HG03354 (cell line): Measurements from ENCODE around the gene CAMK4.
"Not testable (repeated sequence)": the region's sequence is repeated elsewhere in the genome, so short reads cannot be mapped to it uniquely, and the experiment has no call there.

Source experiments
- ATAC-seq: cut with Tn5 transposase; IDR thresholded peaks from one replicate; pipeline ENCODE4 v1.9.1; 2021; ENCODE audit warnings: mild to moderate bottlenecking; ENCODE audit not compliant: unreplicated experiment, poor library complexity, severe bottlenecking

CAMK4 gene

DNA sequence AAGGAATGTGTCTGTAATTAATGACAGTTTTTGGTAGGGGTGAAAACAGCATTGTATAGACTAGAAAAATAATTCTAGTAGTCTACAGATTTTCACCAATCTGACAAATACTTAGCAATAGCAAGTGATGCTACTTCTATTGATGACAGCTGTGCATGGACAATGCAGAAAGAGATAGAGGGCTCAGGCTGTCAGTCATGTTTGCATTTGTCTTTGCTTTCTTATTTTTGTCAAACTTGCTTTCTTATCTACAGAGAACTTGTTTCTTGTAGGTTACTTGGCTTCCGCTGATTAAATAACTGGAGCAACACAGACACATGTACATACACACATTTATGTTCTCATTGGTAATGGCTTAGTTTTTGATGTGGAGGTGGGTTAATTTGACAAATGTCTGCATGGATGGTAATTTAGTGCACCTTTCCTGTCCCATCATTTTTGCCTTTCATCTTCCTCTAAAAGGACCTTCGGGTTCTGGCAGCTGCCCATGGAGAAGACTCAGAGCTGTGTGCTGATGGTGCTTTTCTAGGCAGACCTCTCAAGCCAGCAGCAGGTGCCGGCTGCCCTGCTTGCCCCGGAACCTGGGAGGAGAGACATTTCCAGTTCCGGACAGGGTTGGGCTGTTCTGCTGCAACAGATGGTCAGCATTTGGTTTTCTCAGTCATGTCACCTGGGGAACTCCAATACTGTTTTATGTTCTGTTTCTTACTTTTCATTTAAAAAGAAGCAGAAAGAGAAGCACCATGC lies 28.8 kb downstream of the CAMK4 start:
- peak; percentile 75 for ATAC-seq

DNA sequence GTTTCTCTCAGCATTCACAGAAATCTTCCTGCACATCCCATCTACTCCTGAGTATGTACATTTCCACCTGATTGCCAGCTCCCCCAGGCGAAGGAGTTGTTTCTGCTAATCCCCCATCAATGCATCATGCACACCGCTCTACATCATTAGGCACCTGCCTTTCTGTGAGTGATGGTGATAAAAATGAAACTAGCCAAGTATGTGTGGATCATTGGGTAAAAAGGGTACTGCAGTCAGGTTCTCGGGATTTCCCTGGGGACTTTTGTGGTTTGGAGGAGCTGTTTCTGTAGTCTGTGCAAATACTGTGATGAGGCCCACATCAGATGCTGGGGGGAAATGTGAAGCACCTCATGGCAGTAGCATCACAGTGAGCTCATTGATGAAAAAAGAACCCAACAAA lies 30.4 kb downstream of the CAMK4 start:
- ATAC-seq, result peak; percentile 81

DNA sequence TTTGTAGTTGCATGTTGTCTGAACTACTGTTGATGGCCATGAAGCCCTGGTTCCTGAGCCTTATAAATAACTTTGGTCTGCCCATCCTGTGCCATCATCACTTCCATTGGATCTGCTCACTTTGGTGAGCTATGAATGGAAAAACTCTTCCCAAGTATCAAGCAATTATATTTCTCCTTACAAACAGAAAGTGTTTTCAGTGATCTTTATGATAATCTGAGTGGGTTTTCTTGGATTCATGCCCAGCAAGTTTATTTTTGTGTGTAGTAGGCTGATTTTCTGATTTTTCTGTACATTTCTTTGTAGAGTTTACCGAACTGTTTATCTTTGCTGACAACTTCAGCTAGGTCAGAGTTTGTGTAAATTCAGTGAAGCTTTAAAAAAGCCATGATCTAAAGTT lies 31.0 kb downstream of the CAMK4 start:
- peak; percentile 9 for ATAC-seq

DNA sequence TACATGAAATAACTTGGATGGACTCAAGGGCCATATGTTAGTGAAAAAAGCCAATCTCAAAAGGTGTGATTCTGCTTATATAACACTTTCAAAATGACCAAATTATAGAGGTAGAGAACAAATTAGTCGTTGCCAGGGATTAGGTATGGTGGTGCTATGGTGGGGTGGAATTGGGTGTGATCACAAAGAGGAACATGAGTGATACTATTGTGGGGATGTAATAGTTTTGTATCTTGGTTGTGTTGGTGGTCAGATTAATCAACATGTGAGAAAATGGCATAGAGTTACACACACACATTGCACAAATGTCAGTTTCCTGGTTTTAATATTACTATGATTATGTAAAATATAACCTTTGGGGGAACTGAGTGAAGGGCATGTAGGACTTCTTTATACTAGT lies 31.9 kb downstream of the CAMK4 start:
- ATAC-seq, result no peak

DNA sequence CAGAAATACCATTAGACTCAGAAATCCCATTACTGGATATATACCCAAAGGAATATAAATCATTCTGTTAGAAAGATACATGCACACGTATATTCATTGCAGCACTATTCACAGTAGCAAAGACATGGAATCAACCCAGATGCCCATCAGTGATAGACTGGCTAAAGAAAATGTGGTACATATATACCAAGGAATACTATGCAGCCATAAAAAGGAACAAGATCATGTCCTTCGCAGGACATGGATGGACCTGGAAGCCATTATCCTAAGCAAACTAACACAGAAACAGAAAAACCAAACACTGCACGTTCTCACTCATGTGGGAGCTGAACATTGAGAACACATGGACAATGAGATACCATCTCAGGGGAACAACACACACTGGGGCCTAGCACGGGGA lies 33.4 kb downstream of the CAMK4 start:
- not testable (repeated sequence) for ATAC-seq

DNA sequence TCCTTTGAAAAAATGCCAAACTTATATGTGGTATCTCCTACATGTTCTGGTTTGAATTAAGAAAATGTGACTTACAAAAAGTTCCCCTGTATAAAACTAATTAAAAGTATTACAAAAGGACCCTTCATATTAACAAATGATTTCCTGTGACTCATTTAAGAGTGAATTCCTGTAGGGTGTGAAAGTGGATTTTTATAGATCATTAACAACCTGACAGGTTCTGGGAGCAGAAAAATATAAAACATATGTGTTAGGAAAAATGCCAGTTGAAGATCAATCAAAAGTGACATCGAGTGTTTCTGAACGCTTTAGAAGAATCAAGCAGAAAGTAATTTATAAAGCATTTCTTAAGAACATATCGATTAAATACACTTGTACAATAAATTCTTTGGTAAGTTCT lies 35.5 kb downstream of the CAMK4 start:
- ATAC-seq, result no peak

DNA sequence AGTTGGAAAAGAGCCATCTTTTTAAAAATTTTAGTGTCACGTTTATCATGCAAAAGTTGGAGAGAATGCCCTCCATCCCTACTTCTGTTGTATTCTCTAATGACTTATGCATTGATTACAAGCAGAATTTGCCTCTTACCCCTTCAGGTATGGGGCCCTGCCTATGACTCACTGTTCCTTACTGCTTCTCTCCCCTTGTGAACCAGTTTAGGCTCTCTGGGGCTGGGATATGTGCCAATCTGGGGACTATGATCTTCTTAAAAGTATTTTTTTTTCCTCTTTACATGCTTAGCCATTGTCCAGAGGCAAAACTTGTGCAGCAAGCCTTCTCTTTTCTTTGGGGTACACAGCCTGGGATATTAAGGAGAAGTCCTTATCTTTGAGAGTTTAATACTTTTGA lies 37.4 kb downstream of the CAMK4 start:
- no peak for ATAC-seq

DNA sequence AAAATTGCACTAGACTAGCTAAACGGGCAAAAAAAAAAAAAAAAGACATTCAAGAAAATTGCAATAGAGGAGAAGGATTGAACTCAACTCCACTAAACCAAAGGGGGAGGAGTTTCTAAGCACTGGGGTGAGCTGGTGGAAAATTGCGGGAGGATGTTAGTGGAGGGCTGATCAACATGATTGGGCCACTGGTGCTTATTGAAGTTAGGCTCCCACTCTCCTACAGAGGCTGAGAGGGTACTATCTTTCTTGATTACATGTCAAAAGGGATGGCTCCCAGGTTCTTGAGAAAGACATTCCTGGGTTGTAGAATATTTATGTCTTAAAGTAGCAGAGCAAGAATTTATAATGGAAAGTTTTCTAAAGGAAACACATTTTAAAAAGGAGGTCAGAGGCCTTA lies 38.0 kb downstream of the CAMK4 start:
- ATAC-seq, result no peak

DNA sequence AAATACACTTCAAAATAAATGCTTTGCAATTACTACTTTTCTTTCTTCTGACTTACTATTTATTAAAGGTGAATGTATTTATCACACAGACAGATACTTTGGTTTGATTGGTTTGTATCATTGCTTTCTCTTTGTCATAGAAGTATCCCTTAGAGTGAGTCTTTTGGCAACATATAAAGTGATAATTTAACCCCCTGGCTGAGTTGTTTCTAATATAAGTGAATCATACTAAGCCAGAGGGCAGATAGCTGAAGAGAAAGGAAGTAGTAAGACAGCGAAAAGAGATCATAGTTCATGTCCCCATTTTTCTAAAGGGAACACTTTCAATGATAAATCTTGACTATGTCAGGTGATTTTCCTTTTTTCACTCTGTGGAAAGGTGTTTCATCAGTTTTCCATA lies 38.6 kb downstream of the CAMK4 start:
- no peak for ATAC-seq

DNA sequence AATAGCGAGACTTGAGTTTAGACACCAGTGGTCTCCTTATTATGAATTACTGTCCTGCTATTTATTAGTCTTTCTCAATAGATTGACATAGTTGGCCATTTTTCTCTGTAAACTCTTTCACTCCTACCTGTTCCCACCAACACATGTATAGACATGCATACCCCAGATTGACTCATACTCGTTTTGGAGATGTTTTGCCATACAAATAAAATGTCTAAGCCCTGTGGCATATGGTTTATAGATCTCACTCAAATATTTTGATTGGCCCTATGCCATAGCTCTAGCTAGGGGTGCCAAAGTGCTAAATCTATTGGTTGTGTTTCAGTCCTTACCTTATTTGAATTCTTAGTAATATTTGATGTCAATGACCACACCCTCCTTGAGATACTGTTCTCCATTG lies 42.3 kb downstream of the CAMK4 start:
- no peak for ATAC-seq

DNA sequence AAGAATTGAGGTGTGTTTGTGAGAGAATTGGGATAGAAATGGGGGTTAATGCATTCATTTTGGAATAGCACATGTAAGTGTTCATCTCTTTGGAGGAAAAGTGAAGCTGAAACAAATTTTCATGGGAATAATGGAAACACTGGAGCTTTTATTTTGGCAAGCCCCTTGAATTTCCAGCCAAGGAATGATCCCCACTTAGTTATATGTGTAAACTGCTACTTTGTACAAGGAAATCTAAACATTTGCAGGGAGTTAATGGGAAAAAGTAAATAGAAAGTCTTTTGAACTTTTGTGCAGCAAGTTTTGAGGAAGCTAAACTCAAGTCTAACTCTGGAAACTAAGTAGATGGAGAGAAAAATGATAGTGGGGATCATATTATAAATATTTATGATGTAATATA lies 44.1 kb downstream of the CAMK4 start:
- no peak for ATAC-seq

DNA sequence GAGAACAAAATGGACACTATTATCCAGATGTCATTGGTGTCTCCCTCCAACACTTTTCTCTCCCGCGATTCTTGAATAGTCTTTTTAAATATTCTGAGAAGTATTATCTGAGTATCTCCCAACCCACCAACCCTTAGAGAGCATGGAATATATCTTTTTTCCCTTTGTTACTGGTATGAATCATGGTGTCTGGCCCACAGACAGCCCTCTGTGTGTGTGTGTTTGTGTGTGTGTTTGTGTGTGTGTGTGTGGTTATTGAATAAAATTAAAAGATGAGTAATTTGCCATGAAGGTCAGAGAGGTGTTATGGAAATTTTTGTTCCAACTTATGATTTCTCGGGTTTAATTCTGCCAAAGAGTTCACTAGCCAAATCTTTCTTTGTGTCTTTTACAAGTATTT lies 47.7 kb downstream of the CAMK4 start:
- no peak for ATAC-seq

DNA sequence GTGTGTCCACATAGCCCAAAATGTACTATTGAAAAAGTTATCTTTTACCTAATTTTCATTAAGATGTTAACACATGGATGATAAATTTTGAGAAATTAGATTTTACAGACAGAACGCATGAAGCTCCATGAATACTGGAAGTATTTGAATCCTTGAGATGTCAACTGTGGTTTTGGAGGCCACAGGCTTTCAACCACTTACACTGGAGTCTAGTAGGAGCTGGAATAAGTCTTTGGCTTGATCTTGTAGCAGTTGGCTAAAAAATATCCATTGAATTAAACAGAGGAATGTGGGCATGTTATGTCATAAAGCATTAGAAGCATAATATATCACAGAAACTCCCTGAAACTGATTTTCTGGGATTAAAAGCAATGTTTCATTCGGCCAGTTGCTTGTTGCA lies 52.9 kb downstream of the CAMK4 start:
- no peak for ATAC-seq

DNA sequence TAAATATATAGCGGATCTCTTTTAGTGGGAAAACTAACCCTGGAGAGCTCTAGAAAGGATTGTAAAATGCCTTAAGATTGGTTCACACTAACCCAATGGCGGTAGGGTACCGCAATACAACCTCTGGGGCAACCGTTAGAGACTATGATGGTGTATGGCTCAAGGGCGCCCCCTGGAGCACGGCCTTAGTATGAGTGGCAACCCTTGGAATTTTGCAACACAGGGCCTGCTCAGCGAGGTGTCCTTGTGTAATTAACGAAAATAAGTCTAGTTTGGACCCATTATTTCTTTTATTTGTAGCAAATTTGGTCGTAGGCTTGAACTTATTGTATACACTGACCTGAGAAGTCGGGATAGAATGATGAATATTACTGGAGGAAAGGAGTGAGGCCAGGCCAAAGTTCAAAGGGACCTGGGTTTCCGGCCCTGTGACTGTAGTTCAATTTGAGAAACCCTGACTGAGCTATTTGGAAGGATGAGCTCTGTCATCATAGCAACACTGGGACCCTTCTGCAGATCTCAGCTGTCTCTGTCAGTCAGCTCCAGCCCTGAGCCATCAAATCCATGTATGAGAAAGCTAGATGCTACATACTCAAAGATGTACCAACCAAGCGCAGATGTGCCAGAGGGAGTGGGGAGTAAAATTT lies 54.8 kb downstream of the CAMK4 start:
- peak; percentile 96 for ATAC-seq

DNA sequence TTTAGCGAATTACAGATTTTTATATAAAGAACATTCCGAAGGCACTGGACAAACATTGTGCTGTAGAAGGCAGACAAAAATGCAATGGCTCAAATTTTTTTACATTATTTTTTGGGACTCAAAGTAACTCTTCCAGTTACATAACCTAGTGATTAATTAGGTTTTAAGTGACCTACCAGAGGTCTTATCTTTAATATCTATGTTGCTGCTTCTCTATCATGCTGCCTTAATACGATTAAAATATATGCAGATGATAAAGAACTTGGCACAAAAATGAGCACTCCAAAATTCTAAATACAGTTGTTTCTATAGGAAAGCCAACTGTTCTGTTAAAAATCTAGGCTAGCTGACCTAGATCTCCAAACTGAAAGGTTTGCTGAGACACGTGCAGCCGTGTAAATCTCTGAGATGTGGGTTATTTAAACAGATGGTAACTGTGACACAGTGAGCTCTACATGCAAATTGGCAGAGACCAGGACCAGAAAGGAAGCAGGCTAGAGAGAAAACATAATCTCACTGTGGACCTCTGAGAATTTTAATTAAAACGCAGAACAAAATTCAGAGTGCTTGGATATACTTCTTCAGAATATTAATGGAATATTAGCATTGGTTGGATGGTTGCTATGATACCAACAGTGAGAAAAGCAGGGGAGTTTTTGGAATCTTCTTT lies 56.2 kb downstream of the CAMK4 start:
- peak; percentile 58 for ATAC-seq

DNA sequence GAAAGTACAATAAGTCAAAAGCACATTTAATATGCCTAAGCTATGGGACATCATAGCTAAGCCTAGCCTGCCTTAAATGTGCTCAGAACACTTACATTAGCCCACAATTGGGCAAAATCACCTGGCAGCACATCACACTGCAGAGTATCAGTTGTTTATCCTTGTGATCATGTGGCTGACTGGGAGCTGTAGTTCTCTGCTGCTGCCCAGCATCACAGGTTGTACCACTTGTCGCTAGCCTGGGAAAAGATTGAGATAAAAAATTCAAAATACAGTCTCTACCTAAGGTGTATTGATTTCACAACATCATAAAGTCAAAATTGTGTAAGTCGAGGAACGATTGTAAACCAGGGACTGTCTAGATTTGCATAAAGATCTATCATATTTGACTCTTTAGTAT lies 58.6 kb downstream of the CAMK4 start:
- ATAC-seq, result no peak

DNA sequence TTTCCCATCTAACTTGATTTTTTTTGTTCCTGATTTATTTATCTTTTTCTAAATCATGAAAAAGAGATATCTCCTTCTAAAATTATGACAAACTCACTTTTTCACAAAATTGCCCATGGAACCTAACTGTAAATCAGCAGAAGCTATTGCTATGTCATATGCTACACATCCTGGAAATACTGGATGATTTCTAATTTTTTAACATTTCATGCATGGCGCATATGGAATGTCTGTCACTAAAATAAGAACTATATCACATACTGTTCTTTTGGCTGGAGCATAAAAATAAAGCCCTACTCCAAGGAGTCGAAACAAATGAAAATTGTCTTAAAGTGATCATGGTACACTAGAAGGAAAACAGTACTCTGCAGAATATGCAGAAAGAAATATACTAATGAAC lies 60.6 kb downstream of the CAMK4 start:
- ATAC-seq, result no peak

DNA sequence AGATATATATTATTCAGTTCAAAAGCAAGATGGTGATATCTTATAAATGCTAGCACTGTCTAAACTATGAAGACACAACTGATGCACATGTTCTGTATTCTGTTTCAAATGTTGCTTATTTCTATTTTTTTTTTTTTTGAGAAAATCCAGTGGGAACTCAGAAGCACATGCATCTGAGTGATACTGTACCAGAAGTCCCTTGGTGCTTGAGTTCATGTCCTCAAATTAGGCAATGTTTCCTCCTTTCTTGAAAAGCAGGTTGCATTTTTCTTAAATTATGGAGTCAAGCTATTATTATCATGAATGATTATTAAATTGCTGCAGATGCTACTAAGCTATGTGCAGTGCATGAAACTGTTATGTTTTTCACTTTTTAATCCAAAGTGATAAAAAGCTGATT lies 70.4 kb downstream of the CAMK4 start:
- ATAC-seq, result no peak

DNA sequence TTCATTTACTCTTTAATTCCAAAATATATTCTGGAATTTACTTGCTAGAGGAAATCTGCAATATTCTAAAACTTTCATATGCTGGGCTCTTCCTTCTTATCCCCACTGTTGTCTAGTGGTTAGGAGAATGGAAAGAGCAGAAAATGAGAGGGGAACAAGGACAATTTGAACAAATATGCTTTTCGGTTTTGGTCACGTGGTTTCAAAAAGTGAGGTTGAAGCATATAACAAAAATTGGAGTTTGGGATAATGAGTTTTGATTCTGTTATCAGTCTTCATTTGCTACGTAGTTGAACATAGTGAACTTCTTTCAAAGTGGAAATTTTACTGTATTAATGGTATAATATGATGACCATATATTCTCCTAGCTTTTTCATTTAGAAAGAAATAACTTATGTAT lies 71.5 kb downstream of the CAMK4 start:
- no peak for ATAC-seq

DNA sequence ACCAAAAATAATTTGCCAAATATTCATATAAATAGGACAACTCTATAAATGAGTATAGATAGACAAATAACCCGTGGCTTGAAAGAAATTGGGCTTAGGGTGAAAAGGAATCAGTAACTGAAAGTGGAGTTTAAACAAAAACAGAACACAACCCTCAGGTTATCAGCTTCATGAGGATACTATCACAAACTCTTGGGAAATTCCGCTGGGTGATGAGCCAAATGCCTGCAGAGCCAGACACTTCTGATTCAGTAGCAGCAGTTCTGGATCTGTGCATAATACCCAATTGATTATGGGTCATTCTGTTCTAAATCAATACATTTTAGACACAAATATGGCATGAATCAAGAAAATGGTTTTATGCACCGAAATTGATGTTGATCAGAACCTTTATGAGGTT lies 72.4 kb downstream of the CAMK4 start:
- ATAC-seq, result no peak

DNA sequence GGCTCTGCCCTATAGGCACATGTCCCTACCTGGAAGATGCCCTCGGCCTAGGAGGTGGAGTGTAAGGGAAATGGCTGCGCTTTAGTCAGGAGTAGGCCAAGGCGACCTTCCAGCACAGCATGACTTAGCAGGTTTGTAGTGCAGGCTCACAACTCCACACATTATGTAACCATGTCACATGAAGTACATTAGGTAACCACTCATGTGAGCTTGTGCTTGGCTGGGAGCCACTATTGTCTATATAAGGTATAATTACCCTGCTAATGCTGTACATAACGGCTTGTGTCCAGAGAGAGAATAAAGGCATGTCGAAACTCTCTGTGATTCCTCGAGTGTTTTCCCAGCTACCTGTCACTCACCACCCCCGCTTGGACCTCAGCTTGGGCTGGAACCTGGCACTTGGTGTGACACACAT lies 74.9 kb downstream of the CAMK4 start:
- no peak for ATAC-seq
